Adrenal gland (tissue), 5 donors: ENCODE data around the gene THRSP.
"Not testable (repeated sequence)": the region's sequence is repeated elsewhere in the genome, so short reads cannot be mapped to it uniquely, and the experiment has no call there.

ENCODE experiments used
- CTCF ChIP-seq, 6 experiments: fragments of 450-650 bp in 4 of 6; fragments of 200-600 bp in 2 of 6; sonication (generic) in 1 of 6; IDR thresholded peaks; 1 replicate in 5 of 6; 2 replicates in 1 of 6; pipeline versions ENCODE4 v1.5.1 to v1.8.0; 2016 to 2021; ENCODE audit warnings: antibody characterized with exemption in 6 of 6, mild to moderate bottlenecking in 2 of 6, moderate library complexity in 1 of 6
- POLR2A ChIP-seq, 2 donors: fragments of 450-650 bp; IDR thresholded peaks; one replicate each; pipeline ENCODE4 v1.6.1; 2017; ENCODE audit warnings: antibody characterized with exemption in 2 of 2, mild to moderate bottlenecking in 2 of 2, moderate library complexity in 1 of 2
- donor health status: DM: no; HTN: no; CAD: no.

GRCh38 chr11:78084506-78084905 lies 20.8 kb downstream of the THRSP start:
- TF ChIP-seq POLR2A, CTCF (IDR thresholded peaks at IDR 0.05): not testable (repeated sequence)
